Ectodermal cell (in vitro differentiated cells): Measurements from ENCODE around the gene NR2F6.

Experiments used
- H3K27ac ChIP-seq: 2 replicates; pipeline ENCODE4 v1.7.0; 2013; ENCODE audit warnings: mild to moderate bottlenecking, low read depth, low read length; ENCODE audit not compliant: insufficient read depth, poor library complexity, severe bottlenecking
- H3K27me3 ChIP-seq: 2 replicates; pipeline ENCODE4 v1.7.0; 2013; ENCODE audit warnings: mild to moderate bottlenecking, low read length; ENCODE audit not compliant: insufficient read depth, control insufficient read depth, poor library complexity, severe bottlenecking
- H3K36me3 ChIP-seq: one replicate; pipeline ENCODE4 v1.7.0; 2013; ENCODE audit warnings: low read length; ENCODE audit not compliant: control insufficient read depth, insufficient read depth
- H3K4me1 ChIP-seq: one replicate; pipeline ENCODE4 v1.7.0; 2013; ENCODE audit warnings: low read length; ENCODE audit not compliant: control insufficient read depth, insufficient read depth
- H3K4me3 ChIP-seq: 2 replicates; pipeline ENCODE4 v1.7.0; 2013; ENCODE audit warnings: low read depth, low read length, control low read depth; ENCODE audit not compliant: insufficient read depth
- H3K9me3 ChIP-seq: 2 replicates; pipeline ENCODE4 v1.7.0; 2013; ENCODE audit warnings: mild to moderate bottlenecking, low read length, moderate library complexity; ENCODE audit not compliant: control insufficient read depth
- WGBS, 2 experiments: methylation state at CpG; one replicate each; pipeline ENCODE4 v1.1.7; 2013; ENCODE audit warnings: missing lambda C conversion rate in 2 of 2; 5-methylcytosine and 5-hydroxymethylcytosine counted together

NR2F6 gene

GRCh38 chr19:17226002-17226933 is 19.5 kb downstream of the NR2F6 start, which contains the start of gene OCEL1:
Gene OCEL1 (plus strand): TSS chr19:17226226. CDS start chr19:17226248, 22 bp downstream.
- Histone ChIP-seq H3K36me3 (no peaks in the 10 kb centered on the region), H3K27ac (peak within 1 kb of the TSS; percentile 90), H3K27me3 (no peaks in the 10 kb centered on the region), H3K4me1 (no peaks in the 10 kb centered on the region), H3K4me3 (peak within 1 kb of the TSS; percentile 58), H3K9me3 (no peaks in the 10 kb centered on the region)
- 0% methylated on average over 90 of the region's 90 CpGs for WGBS, 2 experiments

GRCh38 chr19:17225053-17225452 is 20.7 kb downstream of the NR2F6 start:
- Histone ChIP-seq H3K36me3 (no peaks in the 10 kb centered on the region), H3K27ac (no peak overlapping the region)
- WGBS, 2 experiments: 90% methylated on average over 10 of the region's 10 CpGs

DNA sequence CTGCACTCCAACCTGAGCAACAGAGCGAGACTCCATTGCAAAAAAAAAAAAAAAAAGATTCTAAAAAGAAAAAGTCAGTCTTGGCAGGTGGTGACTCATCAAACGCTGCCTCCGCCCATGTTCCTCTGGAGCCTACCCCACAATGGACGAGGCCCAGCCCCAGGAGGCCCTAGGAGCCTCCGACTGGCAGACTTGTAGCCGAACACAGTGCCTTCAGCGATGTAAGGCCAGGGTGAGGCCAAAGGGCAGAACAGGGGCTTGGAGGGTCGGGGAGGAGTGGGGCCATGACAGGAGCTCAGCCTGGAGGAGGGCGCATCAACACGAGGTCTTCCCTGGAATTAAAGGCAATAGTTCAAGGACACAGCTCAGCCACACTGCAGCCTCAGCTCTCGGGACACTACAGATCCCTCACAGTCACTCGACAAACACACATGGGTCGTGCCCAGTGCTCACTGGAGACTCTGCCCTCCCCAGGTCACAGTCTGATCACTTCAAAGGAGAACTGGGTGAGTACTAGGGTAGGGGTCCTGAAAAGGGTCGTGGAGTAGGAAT is 25.4 kb downstream of the NR2F6 start:
- peaks cover 5% of the 10 kb centered on the region for H3K4me1 ChIP-seq
- no peaks in the 10 kb centered on the region for H3K9me3 ChIP-seq
- WGBS, 2 experiments: 87 to 88% methylated on average over 14 of the region's 14 CpGs
- no peak overlapping the region for H3K4me3 ChIP-seq
- no peaks in the 10 kb centered on the region for H3K36me3 ChIP-seq
- H3K27ac ChIP-seq: no peak overlapping the region
- H3K27me3 ChIP-seq: no peaks in the 10 kb centered on the region

More at GRCh38 chr19:17225053-17225452, 20.7 kb downstream of the NR2F6 start:
- no peaks in the 10 kb centered on the region for H3K9me3 ChIP-seq
- no peaks in the 10 kb centered on the region for H3K4me1 ChIP-seq
- no peaks in the 10 kb centered on the region for H3K27me3 ChIP-seq
- no peak overlapping the region for H3K4me3 ChIP-seq

DNA sequence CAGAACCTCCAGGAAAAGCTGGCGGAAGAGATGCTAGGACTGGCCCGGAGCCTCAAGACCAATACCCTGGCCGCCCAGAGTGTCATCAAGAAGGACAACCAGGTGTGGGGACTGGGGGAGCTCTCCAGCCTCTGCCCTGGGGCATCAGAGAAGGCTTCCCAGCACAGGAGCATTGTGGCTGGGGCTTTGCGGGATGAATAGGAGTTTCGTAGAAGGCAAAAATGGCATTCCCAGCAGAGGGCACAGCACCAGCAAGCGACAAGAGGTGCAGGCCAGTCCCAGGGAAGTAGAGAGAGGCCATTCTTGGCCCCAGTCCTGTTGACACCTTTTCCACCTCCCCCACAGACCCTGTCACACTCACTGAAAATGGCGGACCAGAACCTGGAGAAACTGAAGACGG is 26.4 kb downstream of the NR2F6 start:
- 91% methylated on average over 8 of the region's 8 CpGs for WGBS, 2 experiments
- H3K9me3 ChIP-seq: no peaks in the 10 kb centered on the region
- peaks cover 5% of the 10 kb centered on the region for H3K4me1 ChIP-seq
- no peak overlapping the region for H3K27ac ChIP-seq
- H3K27me3 ChIP-seq: no peaks in the 10 kb centered on the region
- H3K36me3 ChIP-seq: no peaks in the 10 kb centered on the region
- no peak overlapping the region for H3K4me3 ChIP-seq

DNA sequence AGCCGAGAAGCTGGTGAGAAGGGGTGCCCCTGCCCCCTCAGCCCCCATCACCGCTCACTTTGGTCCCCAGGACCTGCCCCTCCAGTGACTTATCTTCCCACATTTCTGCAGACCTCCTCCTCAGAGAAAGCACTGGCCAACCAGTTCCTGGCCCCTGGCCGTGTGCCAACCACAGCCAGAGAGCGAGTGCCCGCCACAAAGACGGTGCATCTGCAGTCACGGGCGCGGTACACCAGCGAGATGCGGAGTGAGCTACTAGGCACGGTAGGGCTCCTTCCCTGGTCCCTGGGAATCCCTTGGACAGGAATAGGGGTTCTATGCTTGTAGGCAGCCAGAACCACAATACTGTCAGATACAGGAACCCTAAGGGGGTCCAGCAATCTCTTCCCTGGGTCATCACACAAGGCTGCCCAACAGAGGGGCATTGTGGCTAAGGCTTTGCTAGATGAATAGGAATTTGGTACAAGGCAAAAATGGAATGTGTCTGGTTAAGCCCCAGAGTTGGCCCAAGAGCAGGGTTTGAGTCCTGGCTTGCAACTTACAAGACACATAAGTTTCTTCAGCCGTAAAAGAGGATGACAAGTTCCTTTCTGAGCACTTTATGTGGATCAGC is 29.6 kb downstream of the NR2F6 start:
- H3K4me1 ChIP-seq: peaks cover 5% of the 10 kb centered on the region
- WGBS, 2 experiments: 95 to 97% methylated on average over 13 of the region's 13 CpGs
- no peaks in the 10 kb centered on the region for H3K9me3 ChIP-seq
- no peak overlapping the region for H3K27ac ChIP-seq
- H3K27me3 ChIP-seq: no peaks in the 10 kb centered on the region
- H3K36me3 ChIP-seq: no peaks in the 10 kb centered on the region
- peak overlapping the region; percentile 77 for H3K4me3 ChIP-seq

- Histone ChIP-seq H3K27me3 (no peaks in the 10 kb centered on the region), H3K9me3 (no peaks in the 10 kb centered on the region), H3K4me3 (peak within 1 kb of the TSS; percentile 77), H3K4me1 (peaks cover 5% of the 10 kb centered on the region), H3K36me3 (no peaks in the 10 kb centered on the region), H3K27ac (peak within 1 kb of the TSS; percentile 84)
- WGBS, 2 experiments: 6 to 7% methylated on average over 56 of the region's 56 CpGs
Measured at GRCh38 chr19:17215127-17215971, 30.4 kb downstream of the NR2F6 start, which contains the start of gene USE1. Gene USE1 (plus strand): TSS chr19:17215357. CDS start chr19:17215406, 49 bp downstream.

DNA sequence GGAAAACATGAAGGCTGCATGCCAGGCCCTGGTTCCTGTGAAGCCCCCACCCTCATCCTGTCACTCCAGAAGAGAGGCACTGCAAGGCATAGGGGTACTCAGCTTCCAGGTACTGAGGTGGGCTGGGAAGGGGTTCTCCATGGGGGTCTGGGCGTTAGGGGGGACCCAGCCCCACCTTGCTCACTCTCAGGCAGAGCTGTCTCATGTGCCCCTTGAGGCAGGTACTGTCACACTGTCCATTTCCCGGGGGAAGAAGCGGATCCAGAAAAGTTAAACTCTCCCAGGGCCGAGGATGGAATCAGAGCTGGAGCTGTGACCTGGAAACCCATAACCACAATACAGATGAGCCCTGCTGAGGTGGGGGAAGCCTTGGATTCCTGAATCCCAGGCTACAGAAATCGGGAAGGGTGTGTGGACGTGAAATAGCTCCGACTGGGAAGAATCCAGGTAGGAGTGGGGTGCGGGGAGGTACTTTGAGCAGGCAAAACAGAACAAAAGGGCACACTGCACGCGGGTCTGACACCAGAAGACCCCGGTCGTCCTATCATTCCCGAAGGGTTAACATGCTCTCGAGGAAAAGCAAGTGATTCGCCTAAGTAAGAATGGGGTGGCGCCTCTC is 31.1 kb downstream of the NR2F6 start:
- H3K4me1 ChIP-seq: peaks cover 5% of the 10 kb centered on the region
- peak overlapping the region; percentile 84 for H3K27ac ChIP-seq
- H3K27me3 ChIP-seq: no peaks in the 10 kb centered on the region
- peak overlapping the region; percentile 77 for H3K4me3 ChIP-seq
- WGBS, 2 experiments: 42 to 48% methylated on average over 16 of the region's 16 CpGs
- no peaks in the 10 kb centered on the region for H3K36me3 ChIP-seq
- H3K9me3 ChIP-seq: no peaks in the 10 kb centered on the region

DNA sequence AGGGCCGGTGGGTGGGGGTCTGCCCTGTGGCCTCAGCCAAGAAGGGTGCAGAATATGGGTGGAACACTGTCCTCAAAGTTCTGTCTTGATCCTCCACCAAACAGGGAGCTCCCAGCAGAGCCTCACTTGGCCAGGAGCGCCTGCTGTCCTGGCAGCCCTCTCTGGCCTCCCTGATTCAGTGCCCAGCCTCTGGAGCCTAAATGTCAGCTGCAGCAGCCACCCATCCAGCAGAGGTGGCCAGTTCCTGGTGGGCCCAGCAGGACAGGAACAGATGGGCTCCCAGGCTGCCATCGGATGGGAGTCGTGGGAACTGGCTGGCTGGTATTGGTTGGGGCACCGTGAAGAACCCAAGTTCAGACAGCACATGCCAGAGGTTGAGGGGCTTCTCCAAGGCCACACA is 32.4 kb downstream of the NR2F6 start:
- Histone ChIP-seq H3K27ac (no peak overlapping the region), H3K9me3 (no peaks in the 10 kb centered on the region), H3K4me1 (peaks cover 5% of the 10 kb centered on the region), H3K27me3 (no peaks in the 10 kb centered on the region), H3K36me3 (no peaks in the 10 kb centered on the region), H3K4me3 (no peak overlapping the region)
- 93 to 94% methylated on average over 5 of the region's 5 CpGs for WGBS, 2 experiments

DNA sequence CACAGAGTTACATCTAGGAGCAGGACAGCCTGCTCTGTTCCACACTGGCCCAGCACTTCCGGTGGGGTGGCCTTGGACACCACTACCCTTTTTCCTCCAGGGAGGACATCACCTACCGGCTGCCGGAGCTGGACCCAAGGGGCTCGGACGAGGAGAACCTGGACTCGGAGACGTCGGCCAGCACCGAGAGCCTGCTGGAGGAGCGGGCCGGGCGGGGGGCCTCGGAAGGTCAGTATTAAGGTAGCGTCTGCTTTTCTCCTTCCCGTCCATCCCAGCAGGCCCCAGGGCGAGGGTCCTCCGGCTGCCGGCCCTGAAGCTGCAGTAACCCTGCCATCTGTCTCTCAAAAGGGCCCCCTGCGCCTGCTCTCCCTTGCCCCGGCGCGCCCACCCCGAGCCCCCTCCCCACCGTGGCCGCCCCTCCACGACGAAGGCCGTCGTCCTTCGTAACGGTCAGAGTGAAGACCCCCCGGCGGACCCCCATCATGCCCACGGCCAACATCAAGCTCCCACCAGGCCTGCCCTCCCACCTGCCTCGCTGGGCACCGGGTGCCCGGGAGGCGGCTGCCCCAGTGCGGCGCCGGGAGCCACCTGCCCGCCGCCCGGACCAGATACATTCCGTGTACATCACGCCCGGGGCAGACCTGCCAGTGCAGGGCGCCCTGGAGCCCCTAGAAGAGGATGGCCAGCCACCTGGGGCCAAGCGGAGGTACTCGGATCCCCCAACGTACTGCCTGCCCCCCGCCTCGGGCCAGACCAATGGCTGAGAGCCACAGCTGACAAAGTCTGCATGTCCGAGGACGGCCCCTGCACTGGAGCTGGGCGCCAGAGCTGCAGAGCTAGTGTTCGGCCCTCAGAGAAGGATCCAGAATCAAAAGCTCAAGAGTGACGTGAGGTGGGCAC is 33.9 kb downstream of the NR2F6 start:
- H3K27me3 ChIP-seq: no peaks in the 10 kb centered on the region
- 96% methylated on average over 57 to 58 of the region's 58 CpGs for WGBS, 2 experiments
- peaks cover 5% of the 10 kb centered on the region for H3K4me1 ChIP-seq
- no peak overlapping the region for H3K27ac ChIP-seq
- H3K36me3 ChIP-seq: peaks cover 2% of the 10 kb centered on the region
- no peaks in the 10 kb centered on the region for H3K9me3 ChIP-seq
- no peak overlapping the region for H3K4me3 ChIP-seq
